Calu3 (cell line): Measurements from ENCODE around the gene DIS3L2. TPM values are rescaled to one million over a fixed set of nuclear protein-coding genes. Genes with fewer than 3 reads are reported as not detected.

Source experiments
- BruUV-seq: library from RNA; stranded (reverse); fragments of 400-500 nt; replicated peaks from 2 replicates; lab custom pipeline; 2021; lab: Mats Ljungman, UMichigan
- CTCF ChIA-PET: fragments of 300-600 bp; sonication (Branson Sonifier 250); formaldehyde crosslinking; loops from one replicate; lab custom pipeline; 2022; ENCODE audit warnings: antibody characterized with exemption; lab: Charles Lee
- DNase-seq: peaks from one replicate; pipeline ENCODE4 v3.0.0; 2022
- H3K27ac Mint-ChIP-seq: one replicate; pipeline ENCODE4 v1.8.0; 2022; ENCODE audit warnings: mixed read lengths; ENCODE audit not compliant: unreplicated experiment
- H3K27me3 Mint-ChIP-seq: one replicate; pipeline ENCODE4 v1.8.0; 2022; ENCODE audit warnings: mixed read lengths; ENCODE audit not compliant: unreplicated experiment
- H3K36me3 Mint-ChIP-seq: one replicate; pipeline ENCODE4 v1.8.0; 2022; ENCODE audit warnings: mild to moderate bottlenecking, moderate library complexity, mixed read lengths; ENCODE audit not compliant: insufficient read depth, unreplicated experiment
- H3K4me1 Mint-ChIP-seq: one replicate; pipeline ENCODE4 v1.8.0; 2022; ENCODE audit warnings: mild to moderate bottlenecking, low read depth, mixed read lengths; ENCODE audit not compliant: unreplicated experiment
- H3K4me3 Mint-ChIP-seq: one replicate; pipeline ENCODE4 v1.8.0; 2022; ENCODE audit warnings: mild to moderate bottlenecking, low read depth, moderate library complexity, mixed read lengths; ENCODE audit not compliant: unreplicated experiment
- H3K9me3 Mint-ChIP-seq: one replicate; pipeline ENCODE4 v1.8.0; 2022; ENCODE audit warnings: low read depth, mixed read lengths; ENCODE audit not compliant: unreplicated experiment
- CTCF ChIP-seq: fragments of 200-600 bp; IDR thresholded peaks from one replicate; pipeline ENCODE4 v1.8.0; 2022; ENCODE audit warnings: antibody characterized with exemption; ENCODE audit not compliant: unreplicated experiment
- intact Hi-C: fragments of 100-400 bp; cut with micrococcal nuclease; formaldehyde crosslinking; loops from one replicate; pipeline ENCODE4 v1.10.0; 2022; ENCODE audit not compliant: unreplicated experiment
- total RNA-seq: library from RNA; stranded (reverse); gene quantifications from 2 replicates; pipeline ENCODE4 v1.2.3, GENCODE V29; 2022

DIS3L2 gene
- total RNA-seq, 1 experiment from 2014 or later = 46.0 TPM

DNA sequence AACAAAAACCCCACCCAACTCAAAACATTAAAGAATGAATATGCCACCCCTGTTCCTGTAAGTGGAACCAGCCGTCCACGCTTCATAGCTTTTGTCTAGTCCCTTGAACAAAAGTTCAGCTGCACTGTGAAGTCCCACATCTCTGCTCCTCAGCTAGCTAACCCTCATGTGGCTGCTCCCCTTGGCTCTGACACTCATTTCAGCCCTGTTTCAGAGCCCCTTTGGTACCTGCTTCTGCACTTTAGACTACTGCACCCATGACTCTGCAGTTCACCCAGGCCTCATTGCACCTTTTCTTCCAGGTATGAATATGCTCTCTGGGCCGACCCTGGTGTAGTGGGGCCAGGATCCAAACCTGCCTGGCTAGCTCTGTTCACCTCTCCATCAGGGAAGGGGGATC is 155.3 kb downstream of the DIS3L2 start:
- Mint-ChIP-seq H3K4me3 (no peak overlapping the region), H3K27me3 (no peaks in the 10 kb centered on the region), H3K27ac (no peak overlapping the region), H3K36me3 (no peaks in the 10 kb centered on the region), H3K4me1 (no peaks in the 10 kb centered on the region), H3K9me3 (no peaks in the 10 kb centered on the region)
- TF ChIP-seq CTCF = no peak
- CTCF ChIA-PET = no interaction called here
- no peak for DNase-seq
- BruUV-seq = no TSS peak
- intact Hi-C loops = no loop called here

GRCh38 chr2:232117413-232117812 is 155.9 kb downstream of the DIS3L2 start:
- Mint-ChIP-seq H3K27ac (no peak overlapping the region), H3K4me1 (no peaks in the 10 kb centered on the region), H3K9me3 (no peaks in the 10 kb centered on the region), H3K36me3 (no peaks in the 10 kb centered on the region), H3K27me3 (no peaks in the 10 kb centered on the region), H3K4me3 (no peak overlapping the region)
- intact Hi-C loops = no loop called here
- no peak for TF ChIP-seq CTCF
- BruUV-seq = no TSS peak
- no peak for DNase-seq
- CTCF ChIA-PET = no interaction called here

DNA sequence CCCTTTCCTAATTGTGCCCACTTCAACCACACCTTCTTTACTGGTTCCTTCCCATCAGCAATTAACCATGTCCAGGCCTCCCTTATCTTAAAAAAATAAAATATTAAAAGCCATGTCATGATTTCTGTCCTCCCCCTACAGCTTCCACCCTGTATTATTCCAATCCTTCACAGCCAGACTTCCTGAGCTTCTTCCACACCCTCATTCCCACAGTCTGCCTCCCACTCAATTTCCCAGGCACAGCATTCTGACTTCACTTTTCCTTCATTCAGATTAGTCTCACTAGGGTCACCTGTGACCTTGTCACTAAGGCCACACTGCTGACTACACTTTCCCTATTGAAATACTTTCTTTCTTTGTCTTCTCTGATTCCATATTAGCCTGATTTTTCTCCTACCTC is 159.4 kb downstream of the DIS3L2 start:
- no peak for TF ChIP-seq CTCF
- Mint-ChIP-seq H3K9me3 (no peaks in the 10 kb centered on the region), H3K4me3 (no peak overlapping the region), H3K4me1 (no peaks in the 10 kb centered on the region), H3K27ac (no peak overlapping the region), H3K36me3 (no peaks in the 10 kb centered on the region), H3K27me3 (no peaks in the 10 kb centered on the region)
- DNase-seq = no peak
- intact Hi-C loops = no loop called here
- CTCF ChIA-PET = no interaction called here
- BruUV-seq = no TSS peak

GRCh38 chr2:232124309-232124708 is 162.8 kb downstream of the DIS3L2 start:
- Mint-ChIP-seq H3K9me3 (no peaks in the 10 kb centered on the region), H3K27me3 (no peaks in the 10 kb centered on the region), H3K4me1 (no peaks in the 10 kb centered on the region), H3K27ac (no peak overlapping the region), H3K4me3 (no peak overlapping the region), H3K36me3 (no peaks in the 10 kb centered on the region)
- no peak for DNase-seq
- no peak for TF ChIP-seq CTCF
- no TSS peak for BruUV-seq
- CTCF ChIA-PET = no interaction called here
- intact Hi-C loops = no loop called here
